RWPE2 (cell line): ENCODE measurements around the gene GALNT18.

Experiments used
- ATAC-seq: fragments of 200-7000 bp; cut with Tn5 transposase; 3 replicates; pipeline ENCODE4 v1.9.1; 2021; ENCODE audit warnings: low read depth
- DNase-seq: peaks from one replicate; pipeline ENCODE4 v3.0.0-alpha.2; 2020; ENCODE audit warnings: low spot score
- H3K27ac ChIP-seq: fragments of 450-650 bp; 2 replicates; pipeline ENCODE4 v1.5.1; 2017; ENCODE audit warnings: mild to moderate bottlenecking; ENCODE audit not compliant: poor library complexity, severe bottlenecking
- H3K27me3 ChIP-seq: fragments of 250-450 bp; sonication (Bioruptor Pico); 2 replicates; pipeline ENCODE4 v1.5.1; 2021; ENCODE audit warnings: mild to moderate bottlenecking, moderate library complexity; ENCODE audit not compliant: insufficient read depth, poor library complexity, severe bottlenecking
- H3K36me3 ChIP-seq: fragments of 250-450 bp; sonication (Bioruptor Pico); 2 replicates; pipeline ENCODE4 v1.5.1; 2020; ENCODE audit warnings: low read depth, mild to moderate bottlenecking, moderate library complexity
- H3K4me1 ChIP-seq: fragments of 250-450 bp; sonication (Bioruptor Pico); 2 replicates; pipeline ENCODE4 v1.5.1; 2021; ENCODE audit warnings: mild to moderate bottlenecking, moderate library complexity; ENCODE audit not compliant: insufficient read depth, poor library complexity, severe bottlenecking
- H3K4me3 ChIP-seq: fragments of 250-450 bp; sonication (Bioruptor Pico); 2 replicates; pipeline ENCODE4 v1.5.1; 2021; ENCODE audit warnings: mild to moderate bottlenecking, moderate library complexity; ENCODE audit not compliant: severe bottlenecking
- H3K9me3 ChIP-seq: fragments of 250-450 bp; sonication (Bioruptor Pico); 2 replicates; pipeline ENCODE4 v1.5.1; 2021; ENCODE audit warnings: mild to moderate bottlenecking, moderate library complexity; ENCODE audit not compliant: severe bottlenecking
- TF ChIP-seq, protein P1 (sequence below): fragments of 450-650 bp; IDR thresholded peaks from one replicate; pipeline ENCODE4 v1.5.1; 2017; ENCODE audit warnings: mild to moderate bottlenecking, moderate library complexity; ENCODE audit not compliant: poor library complexity, severe bottlenecking

Gene GALNT18

GRCh38 chr11:11640152-11640551, 18.3 kb upstream of the GALNT18 start:
- H3K9me3 ChIP-seq = no peaks in the 10 kb centered on the region
- no peak overlapping the region for H3K27ac ChIP-seq
- no peaks in the 10 kb centered on the region for H3K4me1 ChIP-seq

GRCh38 chr11:11636671-11637070, 14.9 kb upstream of the GALNT18 start:
- no peaks in the 10 kb centered on the region for H3K4me1 ChIP-seq
- H3K27me3 ChIP-seq = no peaks in the 10 kb centered on the region
- H3K4me3 ChIP-seq = no peak overlapping the region
- no peak overlapping the region for H3K27ac ChIP-seq
- no peak for ATAC-seq
- H3K9me3 ChIP-seq = no peaks in the 10 kb centered on the region
- no peak for DNase-seq
- TF ChIP-seq, protein P1, sequence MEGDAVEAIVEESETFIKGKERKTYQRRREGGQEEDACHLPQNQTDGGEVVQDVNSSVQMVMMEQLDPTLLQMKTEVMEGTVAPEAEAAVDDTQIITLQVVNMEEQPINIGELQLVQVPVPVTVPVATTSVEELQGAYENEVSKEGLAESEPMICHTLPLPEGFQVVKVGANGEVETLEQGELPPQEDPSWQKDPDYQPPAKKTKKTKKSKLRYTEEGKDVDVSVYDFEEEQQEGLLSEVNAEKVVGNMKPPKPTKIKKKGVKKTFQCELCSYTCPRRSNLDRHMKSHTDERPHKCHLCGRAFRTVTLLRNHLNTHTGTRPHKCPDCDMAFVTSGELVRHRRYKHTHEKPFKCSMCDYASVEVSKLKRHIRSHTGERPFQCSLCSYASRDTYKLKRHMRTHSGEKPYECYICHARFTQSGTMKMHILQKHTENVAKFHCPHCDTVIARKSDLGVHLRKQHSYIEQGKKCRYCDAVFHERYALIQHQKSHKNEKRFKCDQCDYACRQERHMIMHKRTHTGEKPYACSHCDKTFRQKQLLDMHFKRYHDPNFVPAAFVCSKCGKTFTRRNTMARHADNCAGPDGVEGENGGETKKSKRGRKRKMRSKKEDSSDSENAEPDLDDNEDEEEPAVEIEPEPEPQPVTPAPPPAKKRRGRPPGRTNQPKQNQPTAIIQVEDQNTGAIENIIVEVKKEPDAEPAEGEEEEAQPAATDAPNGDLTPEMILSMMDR = no peak
- H3K36me3 ChIP-seq = no peaks in the 10 kb centered on the region

More at GRCh38 chr11:11640152-11640551, 18.3 kb upstream of the GALNT18 start:
- TF ChIP-seq, protein P1 = no peak
- ATAC-seq (no peak), DNase-seq (no peak)
- Histone ChIP-seq H3K36me3 (no peaks in the 10 kb centered on the region), H3K4me3 (no peak overlapping the region), H3K27me3 (no peaks in the 10 kb centered on the region)

DNA sequence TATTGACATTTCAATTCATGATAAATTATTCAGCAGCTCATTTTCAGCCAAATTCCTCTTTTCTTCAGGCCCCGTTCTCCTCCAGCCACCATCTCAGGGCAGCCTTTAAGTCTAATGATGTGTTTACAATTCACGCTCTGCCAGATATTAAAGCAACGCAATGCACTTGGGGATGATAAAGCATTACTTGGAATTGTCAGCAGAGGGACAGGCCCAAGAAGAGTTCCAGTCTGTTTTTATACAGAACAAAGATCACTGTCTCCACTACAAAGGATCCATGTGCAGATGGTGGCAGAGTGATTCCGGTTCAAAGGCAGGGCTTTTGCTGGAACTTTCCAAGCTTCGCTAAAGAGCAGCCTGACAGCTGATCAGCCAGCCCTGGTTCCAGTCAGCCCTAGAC, 13.6 kb upstream of the GALNT18 start:
- Histone ChIP-seq H3K4me3 (no peak overlapping the region), H3K4me1 (no peaks in the 10 kb centered on the region), H3K36me3 (no peaks in the 10 kb centered on the region), H3K27me3 (no peaks in the 10 kb centered on the region), H3K9me3 (no peaks in the 10 kb centered on the region), H3K27ac (no peak overlapping the region)
- DNase-seq (no peak), ATAC-seq (no peak)
- TF ChIP-seq, protein P1 = no peak

GRCh38 chr11:11629368-11629767, 7.6 kb upstream of the GALNT18 start:
- no peak overlapping the region for H3K27ac ChIP-seq
- no peaks in the 10 kb centered on the region for H3K27me3 ChIP-seq
- peaks cover 3% of the 10 kb centered on the region for H3K4me1 ChIP-seq
- TF ChIP-seq, protein P1 = no peak
- no peaks in the 10 kb centered on the region for H3K9me3 ChIP-seq
- DNase-seq (no peak), ATAC-seq (no peak)
- no peaks in the 10 kb centered on the region for H3K36me3 ChIP-seq
- no peak overlapping the region for H3K4me3 ChIP-seq

DNA sequence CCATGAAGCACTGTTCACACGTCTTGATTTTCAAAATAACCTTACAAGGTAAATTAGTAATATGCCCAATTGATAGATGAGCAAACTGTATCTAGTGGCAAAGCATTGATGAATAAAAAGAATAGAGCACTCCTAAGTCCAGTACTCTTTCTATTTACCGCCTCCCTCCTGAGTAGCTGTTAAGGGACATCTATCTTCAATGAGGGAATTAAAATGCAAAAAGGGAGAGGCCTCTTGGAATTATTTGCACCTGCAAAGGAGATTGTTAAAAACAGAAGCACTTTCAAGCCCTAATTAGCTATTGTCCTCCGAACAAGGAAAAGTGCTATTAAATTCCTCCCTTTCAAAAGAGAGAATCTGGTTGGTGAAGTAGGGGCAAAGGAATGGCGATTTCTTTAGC, 6.8 kb upstream of the GALNT18 start:
- TF ChIP-seq, protein P1 = no peak
- H3K4me3 ChIP-seq = no peak overlapping the region
- H3K36me3 ChIP-seq = no peaks in the 10 kb centered on the region
- DNase-seq (no peak), ATAC-seq (no peak)
- no peaks in the 10 kb centered on the region for H3K9me3 ChIP-seq
- H3K27ac ChIP-seq = no peak overlapping the region
- H3K27me3 ChIP-seq = no peaks in the 10 kb centered on the region
- H3K4me1 ChIP-seq = peaks cover 3% of the 10 kb centered on the region
